IPS-20b (cell line): ENCODE measurements around the gene AIRE.

Source experiments
- H3K27ac ChIP-seq: one replicate; pipeline ENCODE4 v1.5.1; 2013; ENCODE audit warnings: low read length
- H3K27me3 ChIP-seq: 2 replicates; pipeline ENCODE4 v1.6.1; 2013; ENCODE audit warnings: mild to moderate bottlenecking, low read length, inconsistent platforms; ENCODE audit not compliant: insufficient read depth
- H3K36me3 ChIP-seq: 2 replicates; pipeline ENCODE4 v1.6.1; 2013; ENCODE audit warnings: low read depth, mild to moderate bottlenecking, inconsistent platforms, low read length, moderate library complexity; ENCODE audit not compliant: insufficient read depth
- H3K4me1 ChIP-seq: 2 replicates; pipeline ENCODE4 v1.6.1; 2013; ENCODE audit warnings: mild to moderate bottlenecking, control low read depth, inconsistent platforms, low read length, moderate library complexity; ENCODE audit not compliant: insufficient read depth
- H3K4me3 ChIP-seq: 2 replicates; pipeline ENCODE4 v1.5.1; 2013; ENCODE audit warnings: mild to moderate bottlenecking, low read length, inconsistent platforms
- H3K9ac ChIP-seq: 2 replicates; pipeline ENCODE4 v1.6.1; 2013; ENCODE audit warnings: low read depth, mild to moderate bottlenecking, inconsistent platforms, low read length, moderate library complexity
- H3K9me3 ChIP-seq: 2 replicates; pipeline ENCODE4 v1.6.1; 2013; ENCODE audit warnings: mild to moderate bottlenecking, low read depth, low read length, inconsistent platforms; ENCODE audit not compliant: insufficient read depth

Gene AIRE

DNA sequence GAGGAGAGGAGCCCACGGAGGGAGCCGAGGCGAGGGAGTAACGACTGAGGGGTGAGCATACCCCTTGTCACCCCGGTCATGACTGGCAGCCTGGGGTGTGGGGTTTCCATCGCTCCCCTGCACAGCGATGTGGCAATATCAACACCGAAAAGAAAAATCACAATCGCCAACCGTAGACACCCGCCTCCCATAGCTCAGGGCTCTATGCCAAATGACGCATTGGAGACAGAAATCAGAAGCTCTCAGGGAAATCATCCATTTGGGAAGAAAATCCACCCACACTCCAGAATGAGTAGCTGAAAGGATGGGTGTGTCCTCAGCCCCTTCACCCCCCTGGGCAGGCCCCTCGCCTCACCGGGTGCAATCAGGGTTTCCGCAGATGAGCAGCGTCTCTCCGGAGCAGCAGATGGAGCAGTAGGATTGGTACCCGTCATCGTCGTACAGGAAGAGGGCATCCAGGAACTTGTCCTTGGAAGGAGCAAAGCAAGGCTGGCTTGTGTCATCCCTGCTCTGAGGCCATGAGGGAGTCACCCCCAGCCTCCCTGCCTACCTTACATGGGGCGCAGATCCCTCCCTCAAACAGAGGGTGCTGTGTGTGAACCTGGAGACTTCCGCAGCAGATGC is 26.5 kb upstream of the AIRE start:
- Histone ChIP-seq H3K27me3 (no peaks in the 10 kb centered on the region), H3K4me3 (no peak overlapping the region), H3K9me3 (no peaks in the 10 kb centered on the region)

DNA sequence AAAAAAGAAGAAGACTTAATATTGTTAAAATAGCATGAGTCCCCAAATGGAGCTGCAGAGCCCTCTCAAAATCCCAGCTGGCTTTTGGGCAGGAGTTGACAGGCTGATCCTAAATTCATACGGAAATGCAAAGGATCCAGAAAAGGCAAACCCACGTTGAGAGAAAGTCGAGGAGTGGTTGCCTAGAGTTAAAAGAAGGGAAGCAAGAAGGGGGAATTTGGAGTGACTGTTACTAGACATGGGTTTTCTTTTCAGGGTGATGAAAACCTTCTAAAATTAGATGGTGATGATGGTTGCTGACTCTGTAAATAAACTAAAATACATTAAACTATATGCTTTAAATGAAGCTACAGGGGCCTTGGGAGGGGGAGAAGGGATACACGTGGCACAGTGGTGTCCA is 25.6 kb upstream of the AIRE start:
- H3K27ac ChIP-seq, result no peak overlapping the region
- no peak overlapping the region for H3K9ac ChIP-seq
- no peaks in the 10 kb centered on the region for H3K27me3 ChIP-seq
- peaks cover 7% of the 10 kb centered on the region; the same call in 1 of the 2 replicates for H3K4me1 ChIP-seq
- H3K36me3 ChIP-seq, result no peaks in the 10 kb centered on the region
- H3K9me3 ChIP-seq, result no peaks in the 10 kb centered on the region
- H3K4me3 ChIP-seq, result no peak overlapping the region

More for the DNA sequence above, 26.5 kb upstream of the AIRE start:
- peaks cover 7% of the 10 kb centered on the region; the same call in 1 of the 2 replicates for H3K4me1 ChIP-seq
- no peak overlapping the region for H3K9ac ChIP-seq
- H3K36me3 ChIP-seq, result no peaks in the 10 kb centered on the region
- no peak overlapping the region for H3K27ac ChIP-seq

DNA sequence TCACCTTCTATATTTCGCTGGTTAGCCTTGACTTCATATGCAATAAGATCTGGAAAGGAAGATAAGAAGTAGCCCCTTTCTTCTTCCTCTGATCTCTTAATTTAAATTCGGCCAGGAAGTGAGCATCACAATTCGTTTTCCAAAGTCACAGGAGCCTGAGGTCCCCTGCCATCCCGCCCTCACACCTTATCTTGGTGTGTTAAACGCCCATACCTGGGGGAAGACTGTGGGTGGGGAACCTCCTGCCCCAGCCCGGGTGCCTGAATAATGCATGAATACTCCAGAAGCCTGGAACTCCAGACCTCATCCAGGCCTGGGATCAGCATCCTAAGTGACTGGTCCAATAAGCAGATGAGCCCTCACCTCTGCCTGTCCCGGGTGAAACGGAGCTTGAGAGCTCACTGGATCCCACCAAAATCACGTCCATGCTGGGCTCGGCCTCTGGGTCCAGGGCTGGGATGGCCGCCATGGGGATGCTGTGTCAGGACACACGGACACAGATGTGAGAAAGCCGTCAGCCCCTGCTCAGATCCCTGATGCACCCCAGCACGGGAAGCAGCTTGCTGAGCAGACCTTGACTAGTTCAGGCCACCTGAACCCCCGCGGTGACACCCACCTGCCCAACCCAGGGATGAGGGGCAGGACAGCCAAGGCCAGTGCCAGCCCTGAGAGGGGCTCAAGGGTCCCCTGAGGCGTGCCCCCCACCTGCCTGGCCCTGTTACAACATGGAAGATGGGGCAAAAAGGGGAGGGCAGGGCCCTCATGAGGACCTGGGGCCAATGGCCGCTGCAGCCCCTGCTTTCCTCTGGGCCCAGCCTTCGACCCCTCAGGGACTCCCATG is 24.7 kb upstream of the AIRE start:
- no peaks in the 10 kb centered on the region for H3K27me3 ChIP-seq
- H3K4me1 ChIP-seq, result peaks cover 7% of the 10 kb centered on the region; the same call in 1 of the 2 replicates
- no peaks in the 10 kb centered on the region for H3K9me3 ChIP-seq
- H3K4me3 ChIP-seq, result no peak overlapping the region
- no peak overlapping the region for H3K27ac ChIP-seq
- H3K9ac ChIP-seq, result no peak overlapping the region
- H3K36me3 ChIP-seq, result no peaks in the 10 kb centered on the region

DNA sequence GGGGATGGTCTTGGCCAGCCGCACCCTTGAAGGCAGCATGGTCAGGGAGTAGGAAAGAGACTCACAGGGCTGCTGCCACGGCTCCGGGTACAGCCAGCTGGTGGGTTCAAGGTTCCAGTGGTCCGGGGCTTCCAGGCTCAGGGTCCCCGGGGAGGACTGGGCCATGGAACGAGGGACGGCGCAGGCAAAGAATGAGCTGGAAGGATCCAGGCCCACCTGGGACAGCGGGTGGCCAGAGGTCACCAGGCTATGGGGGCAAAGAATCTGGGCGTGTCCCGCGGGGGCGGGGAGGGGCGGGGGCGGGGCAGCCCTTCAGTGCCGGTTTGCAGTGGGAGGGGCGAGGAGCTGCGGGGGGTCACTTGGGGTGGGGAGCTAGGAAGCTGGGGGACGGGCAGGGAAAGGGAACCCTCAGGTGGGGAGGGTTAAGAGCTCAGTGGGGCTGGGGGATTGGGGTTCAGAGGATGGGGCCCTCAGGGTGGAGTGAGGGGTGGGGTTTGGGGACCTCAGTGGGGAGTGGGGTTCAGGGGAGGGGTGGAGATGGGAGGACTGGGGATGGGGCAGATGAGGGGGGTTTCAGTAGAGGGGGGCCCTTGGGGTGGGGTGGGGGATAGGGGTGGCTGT is 23.9 kb upstream of the AIRE start, which contains the start of gene DNMT3L:
Gene DNMT3L (minus strand): TSS at position 223 of the 621 bp plus-strand sequence. CDS start 638 bp downstream, outside the sequence.
- Histone ChIP-seq H3K9ac (no peak within 1 kb of the TSS), H3K9me3 (no peaks in the 10 kb centered on the region), H3K27ac (no peak within 1 kb of the TSS), H3K4me1 (peaks cover 7% of the 10 kb centered on the region; the same call in 1 of the 2 replicates), H3K36me3 (no peaks in the 10 kb centered on the region), H3K27me3 (no peaks in the 10 kb centered on the region), H3K4me3 (no peak within 1 kb of the TSS)

DNA sequence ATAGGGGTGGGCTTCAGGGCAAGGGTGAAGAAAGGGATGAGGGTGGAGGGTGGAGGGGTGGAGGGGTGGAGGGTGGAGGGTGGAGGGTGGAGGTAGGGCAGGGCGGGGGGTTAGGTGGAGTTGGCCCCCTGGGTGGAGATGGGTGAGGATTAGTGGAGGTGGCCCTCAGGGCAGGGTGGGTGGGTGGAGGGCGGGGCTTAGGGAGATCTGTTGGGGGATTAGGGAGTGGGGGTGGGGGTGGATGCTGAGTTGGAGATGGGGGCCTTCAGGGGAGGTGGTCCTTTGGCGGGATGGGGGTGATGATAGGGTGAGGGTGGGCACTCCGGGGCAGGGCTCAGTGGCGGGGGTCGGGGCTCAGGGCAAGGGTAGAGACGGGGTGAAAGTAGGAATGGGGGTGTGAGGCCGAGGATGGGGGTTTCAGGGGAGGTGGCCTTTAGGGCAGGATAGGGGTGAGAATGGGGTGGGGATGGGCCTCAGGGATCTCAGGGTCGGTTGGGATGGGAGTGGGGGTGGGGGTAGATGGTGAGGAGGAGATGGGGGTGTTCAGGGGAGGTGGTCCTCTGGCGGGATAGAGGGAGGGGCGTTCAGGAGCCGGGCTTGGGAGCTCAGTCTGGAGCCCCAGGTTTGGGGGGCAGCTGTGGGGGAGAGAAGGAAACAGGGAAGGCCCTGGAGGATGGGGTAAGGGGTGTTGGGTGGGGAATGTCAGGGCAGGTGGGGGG is 23.2 kb upstream of the AIRE start:
- H3K27ac ChIP-seq, result no peak overlapping the region
- no peaks in the 10 kb centered on the region for H3K36me3 ChIP-seq
- no peak overlapping the region for H3K4me3 ChIP-seq
- H3K4me1 ChIP-seq, result peaks cover 7% of the 10 kb centered on the region; the same call in 1 of the 2 replicates
- no peaks in the 10 kb centered on the region for H3K9me3 ChIP-seq
- H3K9ac ChIP-seq, result no peak overlapping the region
- H3K27me3 ChIP-seq, result no peaks in the 10 kb centered on the region

DNA sequence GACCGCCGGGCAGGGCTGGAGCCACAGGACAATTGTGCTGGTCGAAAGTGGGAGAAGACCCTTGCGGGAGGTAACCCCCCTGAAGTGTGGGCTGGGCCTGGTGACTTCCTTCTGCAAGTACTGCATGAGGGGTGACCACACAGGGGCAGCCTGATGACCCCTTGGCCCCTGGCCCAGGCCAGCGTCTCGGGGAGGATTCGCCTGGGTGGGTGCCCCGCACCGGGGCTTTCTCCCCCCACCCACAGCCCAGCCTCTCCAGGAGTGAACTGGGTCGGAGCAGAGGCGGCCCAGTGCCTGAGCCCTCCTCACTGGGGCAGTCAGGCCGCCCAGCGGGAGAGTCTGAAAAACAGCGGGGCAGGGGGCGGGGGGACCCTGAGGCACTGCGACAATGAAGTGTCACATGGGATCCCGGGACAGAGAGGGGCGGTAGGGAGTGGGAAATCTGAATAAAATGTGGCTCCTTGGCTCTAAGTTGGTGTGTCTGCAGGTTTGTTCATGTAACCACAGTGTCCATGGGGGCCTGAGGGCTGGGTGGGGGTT is 22.4 kb upstream of the AIRE start:
- no peak overlapping the region for H3K4me3 ChIP-seq
- peaks cover 7% of the 10 kb centered on the region; the same call in 1 of the 2 replicates for H3K4me1 ChIP-seq
- no peak overlapping the region for H3K9ac ChIP-seq
- no peaks in the 10 kb centered on the region for H3K36me3 ChIP-seq
- H3K9me3 ChIP-seq, result no peaks in the 10 kb centered on the region
- H3K27ac ChIP-seq, result no peak overlapping the region
- no peaks in the 10 kb centered on the region for H3K27me3 ChIP-seq

DNA sequence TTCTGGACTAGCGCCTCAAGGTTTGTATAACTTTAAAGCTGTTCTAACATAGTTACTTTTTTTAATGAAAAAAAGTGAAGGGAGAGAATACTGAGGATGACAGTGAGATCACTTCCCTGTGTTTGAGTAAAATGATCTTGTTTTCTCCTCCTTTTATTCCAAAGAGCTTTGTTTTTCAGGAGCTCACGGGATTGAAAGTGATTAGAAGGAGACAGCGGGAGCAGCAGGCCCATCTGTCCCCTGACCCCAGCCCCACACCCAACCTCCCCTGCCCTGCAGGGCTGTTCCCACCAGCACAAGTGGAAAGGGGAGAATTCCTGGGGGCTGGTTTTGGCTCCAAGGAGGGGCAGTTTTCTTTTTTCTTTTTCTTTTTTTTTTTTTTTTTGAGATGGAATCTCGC is 21.9 kb upstream of the AIRE start:
- Histone ChIP-seq H3K9ac (no peak overlapping the region), H3K36me3 (no peaks in the 10 kb centered on the region), H3K27ac (no peak overlapping the region), H3K27me3 (no peaks in the 10 kb centered on the region), H3K4me1 (peaks cover 7% of the 10 kb centered on the region; the same call in 1 of the 2 replicates), H3K9me3 (no peaks in the 10 kb centered on the region), H3K4me3 (no peak overlapping the region)

DNA sequence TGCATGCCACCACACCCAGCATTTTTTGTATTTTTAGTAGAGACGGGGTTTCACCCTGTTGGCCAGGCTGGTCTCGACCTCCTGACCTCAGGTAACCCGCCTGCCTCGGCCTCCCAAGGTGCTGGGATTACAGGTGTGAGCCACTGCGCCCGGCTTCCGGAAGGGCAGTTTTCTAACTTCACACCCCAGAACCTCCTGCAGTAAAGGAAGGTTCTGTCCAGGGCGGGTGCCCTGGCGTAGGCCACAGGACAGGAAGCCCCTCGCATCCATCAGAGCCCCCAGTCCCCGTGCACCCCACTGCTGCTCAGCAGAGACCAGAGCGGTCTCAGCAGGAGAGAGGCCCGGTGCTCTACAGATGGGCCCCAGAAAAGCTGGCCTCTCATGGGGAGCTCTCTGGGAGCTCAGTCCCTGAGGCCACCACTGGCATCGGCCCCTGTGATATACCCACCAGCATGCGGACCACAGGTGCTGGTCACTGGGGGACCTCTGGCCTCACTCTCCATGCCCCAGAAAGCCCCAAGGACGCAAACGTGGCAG is 19.9 kb upstream of the AIRE start:
- Histone ChIP-seq H3K9ac (no peak overlapping the region), H3K27me3 (no peaks in the 10 kb centered on the region), H3K27ac (no peak overlapping the region), H3K9me3 (no peaks in the 10 kb centered on the region), H3K4me1 (peaks cover 7% of the 10 kb centered on the region; the same call in 1 of the 2 replicates), H3K4me3 (no peak overlapping the region), H3K36me3 (no peaks in the 10 kb centered on the region)

DNA sequence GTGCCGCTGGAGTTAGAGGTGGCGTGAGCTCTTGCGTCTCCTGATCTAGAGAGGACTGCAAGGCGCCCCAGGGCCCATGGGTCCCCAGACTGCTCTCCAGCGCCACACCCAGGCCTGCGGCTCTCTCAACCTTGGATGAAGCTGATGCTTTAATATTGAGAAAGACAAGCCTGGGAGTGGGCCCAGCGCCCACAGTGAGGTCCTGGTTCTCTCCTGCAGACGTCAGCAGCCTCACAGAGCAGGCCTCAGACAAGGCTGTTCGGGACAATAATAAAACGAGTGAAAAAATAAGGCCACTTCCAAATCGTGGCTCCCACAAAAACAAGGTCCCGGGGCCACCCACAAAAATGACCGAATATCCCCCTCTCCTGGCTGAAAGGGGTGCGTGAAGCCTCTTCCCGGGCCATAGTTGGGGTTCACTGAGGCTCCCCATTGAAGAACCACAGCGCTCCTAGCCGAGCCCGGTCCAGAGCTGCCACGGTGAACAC is 18.0 kb upstream of the AIRE start:
- Histone ChIP-seq H3K27ac (no peak overlapping the region), H3K36me3 (no peaks in the 10 kb centered on the region), H3K4me1 (peaks cover 7% of the 10 kb centered on the region; the same call in 1 of the 2 replicates), H3K9ac (no peak overlapping the region), H3K27me3 (no peaks in the 10 kb centered on the region), H3K9me3 (no peaks in the 10 kb centered on the region), H3K4me3 (no peak overlapping the region)

DNA sequence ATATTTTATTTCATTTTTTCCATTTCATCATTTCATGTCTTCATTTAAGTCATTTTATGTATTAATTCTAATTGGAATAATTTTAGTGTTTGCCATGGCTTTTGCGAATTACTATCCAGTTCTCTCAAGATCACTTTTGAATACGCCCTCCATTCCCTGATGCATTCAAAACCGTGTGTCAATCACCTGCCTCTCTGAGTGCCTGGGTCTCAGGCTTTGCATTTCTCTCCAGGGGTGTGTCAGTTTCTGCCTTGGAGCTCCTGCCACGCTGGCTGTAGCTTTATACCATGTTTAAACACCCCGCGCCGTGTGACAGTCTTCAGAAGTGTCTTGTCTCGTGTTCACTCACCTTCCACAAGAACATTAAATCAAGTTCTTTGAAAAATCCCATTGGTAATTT is 16.6 kb upstream of the AIRE start:
- Histone ChIP-seq H3K4me3 (no peak overlapping the region), H3K9ac (no peak overlapping the region), H3K36me3 (no peaks in the 10 kb centered on the region), H3K9me3 (no peaks in the 10 kb centered on the region), H3K27me3 (no peaks in the 10 kb centered on the region), H3K4me1 (no peaks in the 10 kb centered on the region), H3K27ac (no peak overlapping the region)
